C4-2B (cell line): ENCODE results near the gene FAM181B.

Experiments used
- ZFX ChIP-seq: fragments of 450-650 bp; IDR thresholded peaks from 2 replicates; pipeline ENCODE4 v1.6.1; 2017
- TF ChIP-seq, protein P1 (sequence below): fragments of 450-650 bp; conservative IDR thresholded peaks from 2 replicates; pipeline ENCODE4 v1.5.1; 2017; ENCODE audit warnings: mild to moderate bottlenecking

DNA sequence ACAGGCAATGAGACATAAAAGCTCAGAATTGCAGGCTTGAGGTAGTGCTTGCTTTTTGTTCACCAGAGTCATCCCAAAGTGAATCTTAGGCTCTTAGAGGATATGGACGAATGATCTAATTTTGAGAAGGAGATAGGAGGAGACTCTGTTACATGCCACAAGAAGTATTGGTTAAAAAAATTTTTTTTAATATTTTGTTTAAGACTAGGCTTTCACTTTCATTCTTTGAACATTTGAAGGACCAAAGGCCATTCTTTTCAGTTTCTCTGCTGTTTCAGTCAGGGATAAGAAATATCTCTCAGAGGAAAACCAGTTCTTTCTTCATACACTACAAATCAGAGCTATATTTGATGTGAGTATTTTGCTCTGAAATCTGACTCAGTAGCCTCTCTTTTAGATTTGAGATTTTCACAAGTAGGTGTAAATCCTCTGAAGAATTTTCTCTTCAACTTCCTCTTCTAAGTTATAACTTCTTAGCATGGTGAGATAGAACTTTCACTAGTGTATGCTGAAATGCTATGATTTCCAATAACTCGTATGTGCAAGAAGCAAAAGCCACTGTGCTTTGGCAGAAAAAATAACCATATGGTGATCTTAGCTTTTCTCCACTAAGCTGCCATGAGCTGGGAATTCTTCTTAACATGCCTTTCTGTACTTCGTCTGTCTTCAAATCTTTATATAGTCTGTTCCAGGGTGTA, 24.1 kb upstream of the FAM181B start:
- TF ChIP-seq, protein P1, sequence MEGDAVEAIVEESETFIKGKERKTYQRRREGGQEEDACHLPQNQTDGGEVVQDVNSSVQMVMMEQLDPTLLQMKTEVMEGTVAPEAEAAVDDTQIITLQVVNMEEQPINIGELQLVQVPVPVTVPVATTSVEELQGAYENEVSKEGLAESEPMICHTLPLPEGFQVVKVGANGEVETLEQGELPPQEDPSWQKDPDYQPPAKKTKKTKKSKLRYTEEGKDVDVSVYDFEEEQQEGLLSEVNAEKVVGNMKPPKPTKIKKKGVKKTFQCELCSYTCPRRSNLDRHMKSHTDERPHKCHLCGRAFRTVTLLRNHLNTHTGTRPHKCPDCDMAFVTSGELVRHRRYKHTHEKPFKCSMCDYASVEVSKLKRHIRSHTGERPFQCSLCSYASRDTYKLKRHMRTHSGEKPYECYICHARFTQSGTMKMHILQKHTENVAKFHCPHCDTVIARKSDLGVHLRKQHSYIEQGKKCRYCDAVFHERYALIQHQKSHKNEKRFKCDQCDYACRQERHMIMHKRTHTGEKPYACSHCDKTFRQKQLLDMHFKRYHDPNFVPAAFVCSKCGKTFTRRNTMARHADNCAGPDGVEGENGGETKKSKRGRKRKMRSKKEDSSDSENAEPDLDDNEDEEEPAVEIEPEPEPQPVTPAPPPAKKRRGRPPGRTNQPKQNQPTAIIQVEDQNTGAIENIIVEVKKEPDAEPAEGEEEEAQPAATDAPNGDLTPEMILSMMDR = no peak
- no peak for TF ChIP-seq ZFX
